HG03135 (cell line): Measurements from ENCODE around the gene TMEM255B.
"Not testable (repeated sequence)": the region's sequence is repeated elsewhere in the genome, so short reads cannot be mapped to it uniquely, and the experiment has no call there.

Source experiments
- ATAC-seq: cut with Tn5 transposase; IDR thresholded peaks from one replicate; pipeline ENCODE4 v1.9.1; 2021; ENCODE audit warnings: mild to moderate bottlenecking, moderate library complexity; ENCODE audit not compliant: unreplicated experiment

The TMEM255B gene

DNA sequence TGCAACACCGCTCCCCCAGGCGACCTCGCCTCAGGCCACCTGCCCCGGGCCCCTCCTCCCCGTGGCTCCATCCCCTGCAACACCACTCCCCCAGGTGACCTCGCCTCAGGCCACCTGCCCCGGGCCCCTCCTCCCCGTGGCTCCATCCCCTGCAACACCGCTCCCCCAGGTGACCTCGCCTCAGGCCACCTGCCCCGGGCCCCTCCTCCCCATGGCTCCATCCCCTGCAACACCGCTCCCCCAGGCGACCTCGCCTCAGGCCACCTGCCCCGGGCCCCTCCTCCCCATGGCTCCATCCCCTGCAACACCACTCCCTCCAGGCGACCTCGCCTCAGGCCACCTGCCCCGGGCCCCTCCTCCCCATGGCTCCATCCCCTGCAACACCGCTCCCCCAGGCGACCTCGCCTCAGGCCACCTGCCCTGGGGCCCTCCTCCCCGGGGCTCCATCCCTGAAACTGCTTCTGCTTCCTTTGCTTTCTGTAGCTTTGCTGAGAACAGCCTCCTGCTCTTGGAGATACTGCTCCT, 71.5 kb downstream of the TMEM255B start:
- ATAC-seq = not testable (repeated sequence)

- no peak for ATAC-seq
These were observed 72.0 kb downstream of the TMEM255B start for GRCh38 chr13:113831061-113831460.

- no peak for ATAC-seq
These were observed 73.2 kb downstream of the TMEM255B start for GRCh38 chr13:113832205-113832604.

GRCh38 chr13:113832631-113833030, 73.6 kb downstream of the TMEM255B start:
- no peak for ATAC-seq

DNA sequence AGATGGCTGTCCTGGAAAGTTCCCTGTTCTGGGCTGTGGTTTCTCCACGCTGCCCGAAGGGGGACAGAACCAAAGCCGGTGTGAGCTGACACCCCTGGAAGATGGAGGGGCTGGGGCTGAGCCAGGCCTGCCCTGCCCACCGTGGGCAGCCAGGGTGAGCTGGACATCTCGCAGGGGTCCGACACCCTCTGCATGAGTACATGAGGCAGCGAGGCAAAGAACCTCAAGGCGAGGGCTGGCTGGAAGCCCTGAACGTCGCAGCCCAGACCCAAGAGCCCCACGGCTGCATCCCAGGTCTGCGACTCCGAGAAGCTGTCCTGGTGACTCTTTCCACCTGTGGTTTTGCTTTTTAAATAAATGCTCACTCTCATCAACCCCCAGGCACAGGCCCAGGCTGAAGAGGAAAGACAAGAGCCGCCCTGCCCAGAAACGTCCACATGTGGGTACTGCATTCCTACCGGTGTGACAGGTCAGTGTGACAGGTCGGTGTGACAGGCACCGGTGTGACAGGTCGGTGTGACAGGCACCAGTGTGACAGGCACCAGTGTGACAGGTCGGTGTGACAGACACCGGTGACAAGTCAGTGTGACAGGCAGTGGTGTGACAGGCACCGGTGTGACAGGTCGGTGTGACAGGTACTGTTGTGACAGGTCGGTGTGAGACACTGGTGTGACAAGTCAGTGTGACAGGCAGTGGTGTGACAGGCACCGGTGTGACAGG, 74.2 kb downstream of the TMEM255B start:
- ATAC-seq = no peak

- not testable (repeated sequence) for ATAC-seq
These were observed 75.0 kb downstream of the TMEM255B start for GRCh38 chr13:113834006-113834405.

- no peak for ATAC-seq
These were observed 75.6 kb downstream of the TMEM255B start for GRCh38 chr13:113834496-113835200.

GRCh38 chr13:113835461-113836270, 76.6 kb downstream of the TMEM255B start:
- no peak for ATAC-seq

DNA sequence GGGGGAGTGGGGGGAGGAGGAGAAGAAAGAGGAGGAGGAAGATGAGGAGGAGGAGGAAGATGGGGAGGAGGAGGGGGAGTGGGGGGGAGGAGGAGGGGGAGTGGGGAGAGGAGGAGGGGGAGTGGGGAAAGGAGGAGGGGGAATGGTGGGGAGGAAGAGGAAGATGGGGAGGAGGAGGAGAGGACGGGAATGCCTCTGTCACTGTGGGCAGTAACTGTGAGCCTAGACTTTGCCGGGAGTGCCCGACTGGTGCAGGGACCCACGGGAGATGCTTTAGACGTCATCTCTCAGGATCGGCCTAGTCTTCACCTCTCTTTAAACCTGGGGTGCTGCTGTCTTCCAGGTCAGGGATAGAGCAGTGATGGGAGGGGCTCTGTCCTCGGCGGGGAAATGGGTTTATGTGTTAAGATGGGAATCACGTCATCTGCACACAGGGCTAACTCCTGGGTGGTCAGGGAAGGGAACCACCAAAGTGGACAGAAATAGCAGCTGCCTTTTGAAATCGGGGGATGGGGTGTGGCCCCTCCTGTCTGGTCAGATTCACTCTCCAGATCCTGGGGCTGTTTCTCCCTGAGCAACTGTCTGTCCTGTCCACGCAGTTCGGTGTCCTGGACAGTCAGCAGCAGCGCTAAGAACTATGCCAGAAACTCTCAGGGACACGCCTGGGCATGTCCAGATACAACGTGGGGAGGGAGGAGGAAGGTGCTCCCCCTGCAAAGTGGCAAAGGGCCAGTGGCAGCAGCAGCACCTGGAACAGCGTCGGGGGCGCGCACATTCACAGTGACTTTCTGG, 77.9 kb downstream of the TMEM255B start:
- no peak for ATAC-seq

GRCh38 chr13:113837560-113838355, 78.7 kb downstream of the TMEM255B start:
- no peak for ATAC-seq

DNA sequence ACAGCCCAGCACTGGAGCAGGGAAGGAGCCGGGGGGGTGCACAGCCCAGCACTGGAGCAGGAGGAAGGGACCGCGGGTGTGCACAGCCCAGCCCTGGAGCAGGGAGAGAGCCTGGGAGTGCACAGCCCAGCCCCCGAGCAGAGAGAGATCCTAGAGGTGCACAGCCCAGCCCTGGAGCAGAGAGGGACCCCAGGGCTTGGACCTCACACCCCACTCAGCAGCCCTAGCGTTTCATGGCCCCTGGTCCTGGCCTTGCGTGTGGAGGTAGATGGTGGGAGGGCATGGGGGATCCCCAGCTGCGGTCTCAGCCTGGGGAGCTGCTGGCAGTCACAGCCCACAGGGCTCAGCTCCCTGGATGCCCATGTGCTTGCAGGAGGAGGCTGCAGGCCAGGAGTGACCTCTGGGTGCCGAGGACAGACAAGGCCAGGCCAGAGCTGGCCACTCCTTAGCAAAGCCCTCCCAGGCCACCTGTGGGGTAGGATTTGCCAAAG, 79.7 kb downstream of the TMEM255B start:
- no peak for ATAC-seq

GRCh38 chr13:113839536-113840204, 80.6 kb downstream of the TMEM255B start:
- ATAC-seq = no peak

DNA sequence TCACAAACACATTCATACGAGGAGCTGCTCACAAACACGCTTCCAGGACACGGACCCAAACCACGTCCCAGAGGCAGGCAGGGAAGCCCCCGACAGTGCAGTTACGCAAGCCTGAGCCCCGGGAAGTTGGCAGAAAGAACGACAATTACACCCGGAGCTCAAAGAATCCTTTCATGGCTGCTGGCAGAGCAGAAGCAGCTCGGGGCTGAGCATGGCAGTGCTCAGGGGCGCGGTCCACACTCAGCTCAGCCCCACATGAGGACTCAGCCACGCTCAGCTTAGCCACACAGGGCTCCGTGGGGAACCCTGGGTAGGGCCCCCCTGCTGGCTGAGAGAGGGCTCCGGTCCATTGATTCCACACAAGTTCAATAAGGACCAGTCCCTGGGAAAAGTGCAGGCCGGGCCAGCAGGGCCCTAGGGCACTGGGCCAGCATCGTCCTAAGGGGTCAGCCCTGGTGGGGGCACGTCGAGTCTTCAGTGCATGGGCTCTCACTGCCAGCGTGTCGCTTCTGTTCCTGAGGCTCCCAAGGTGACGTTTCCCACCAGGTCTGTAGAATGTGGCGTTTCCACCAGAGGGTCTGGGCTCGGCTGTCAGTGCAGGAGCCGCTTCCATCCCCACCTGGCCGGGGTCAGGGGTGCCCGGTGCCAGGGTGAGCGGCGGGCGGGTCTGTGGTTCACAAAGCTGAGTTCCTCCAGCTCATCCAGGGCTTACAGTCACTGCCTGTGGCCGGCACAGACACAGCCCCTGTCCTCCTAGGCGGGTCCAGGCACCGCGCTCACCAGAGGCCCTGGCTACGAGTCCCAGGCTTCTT, 81.7 kb downstream of the TMEM255B start:
- no peak for ATAC-seq

DNA sequence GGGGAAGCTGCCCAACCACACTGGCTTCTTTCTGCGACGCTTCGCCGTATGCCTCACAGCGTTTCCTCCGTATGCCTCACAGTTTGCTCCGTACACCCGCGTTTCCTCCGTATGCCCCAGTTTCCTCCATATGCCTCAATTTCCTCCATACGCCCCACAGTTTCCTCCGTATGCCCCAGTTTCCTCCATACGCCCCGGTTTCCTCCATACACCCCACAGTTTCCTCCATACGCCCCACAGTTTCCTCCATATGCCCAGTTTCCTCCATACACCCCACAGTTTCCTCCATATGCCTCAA, 82.3 kb downstream of the TMEM255B start:
- no peak for ATAC-seq

- no peak for ATAC-seq
These were observed 83.5 kb downstream of the TMEM255B start for GRCh38 chr13:113842336-113843062.

GRCh38 chr13:113843063-113843654, 84.1 kb downstream of the TMEM255B start:
- no peak for ATAC-seq

DNA sequence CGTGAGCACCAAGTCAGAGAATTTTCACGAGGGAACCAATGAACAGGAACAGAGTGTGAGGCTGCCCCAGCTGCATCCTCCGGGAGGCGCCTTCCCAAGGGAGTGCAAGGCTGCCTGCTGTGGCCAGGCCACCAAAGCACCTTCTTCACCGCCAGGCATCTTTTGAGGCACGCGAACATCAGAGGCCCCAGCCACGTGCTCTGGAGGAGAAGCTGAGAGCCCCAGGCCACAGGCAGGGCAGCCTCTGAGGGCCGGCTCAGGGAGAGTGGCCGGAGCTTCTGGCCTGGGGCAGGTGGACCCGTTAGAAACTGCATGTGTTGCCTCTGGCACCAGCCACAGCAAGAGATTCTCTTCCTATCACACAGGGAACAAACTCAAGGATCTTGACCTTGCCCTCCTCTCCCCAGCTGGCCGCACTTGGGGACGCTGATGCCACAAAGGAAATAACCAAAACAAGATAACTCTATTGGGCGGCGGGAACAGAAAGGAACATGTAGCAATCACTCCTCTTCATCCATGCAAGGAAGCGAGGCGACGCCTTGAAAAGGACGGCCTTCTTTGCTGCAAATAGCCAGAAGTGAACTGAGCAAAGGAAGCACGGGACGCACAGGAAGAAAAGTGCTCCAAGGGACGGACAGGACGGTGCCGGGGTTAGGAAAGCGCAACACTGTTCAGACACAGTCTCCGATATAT, 85.0 kb downstream of the TMEM255B start:
- ATAC-seq = no peak
